Caco-2 (cell line): ENCODE data around the gene NXPH2. TPM values are rescaled to one million over a fixed set of nuclear protein-coding genes. Genes with fewer than 3 reads are reported as not detected.

Experiments used
- BruUV-seq: library from RNA; stranded (reverse); fragments of 400-500 nt; replicated peaks from 2 replicates; lab custom pipeline; 2021; lab: Mats Ljungman, UMichigan
- CTCF ChIA-PET: fragments of 300-600 bp; sonication (Branson Sonifier 250); formaldehyde crosslinking; loops from one replicate; lab custom pipeline; 2022; ENCODE audit warnings: antibody characterized with exemption; lab: Charles Lee
- POLR2A ChIA-PET: fragments of 300-600 bp; sonication (Branson Sonifier 250); formaldehyde crosslinking; loops from one replicate; lab custom pipeline; 2022; ENCODE audit warnings: antibody characterized with exemption; lab: Charles Lee
- DNase-seq, 2 experiments: peaks; one replicate each; pipeline versions ENCODE4 v3.0.0 to v3.0.0-alpha.2; 2020 to 2022
- H3K27me3 ChIP-seq: replicated peaks from 2 replicates; pipeline ENCODE4 v1.6.0; 2011; ENCODE audit warnings: low read length; ENCODE audit not compliant: control insufficient read depth, insufficient read depth
- H3K36me3 ChIP-seq: 2 replicates; pipeline ENCODE4 v1.5.1; 2011; ENCODE audit warnings: low read length; ENCODE audit not compliant: control insufficient read depth, insufficient read depth
- H3K4me1 ChIP-seq: fragments of 250-450 bp; sonication (Bioruptor Pico); 2 replicates; pipeline ENCODE4 v1.5.1; 2020; ENCODE audit warnings: mild to moderate bottlenecking
- H3K4me3 ChIP-seq: 2 replicates; pipeline ENCODE4 v1.5.1; 2011; ENCODE audit warnings: low read depth, mild to moderate bottlenecking, control low read depth, low read length
- H3K9me3 ChIP-seq: fragments of 250-450 bp; sonication (Bioruptor Pico); 2 replicates; pipeline ENCODE4 v1.5.1; 2020; ENCODE audit warnings: mild to moderate bottlenecking, moderate library complexity
- H3K27ac Mint-ChIP-seq: one replicate; pipeline ENCODE4 v1.8.0; 2022; ENCODE audit warnings: mixed read lengths; ENCODE audit not compliant: unreplicated experiment
- H3K27me3 Mint-ChIP-seq: one replicate; pipeline ENCODE4 v1.8.0; 2022; ENCODE audit warnings: mixed read lengths; ENCODE audit not compliant: insufficient read depth, unreplicated experiment
- H3K36me3 Mint-ChIP-seq: one replicate; pipeline ENCODE4 v1.8.0; 2022; ENCODE audit warnings: mild to moderate bottlenecking, mixed read lengths; ENCODE audit not compliant: insufficient read depth, unreplicated experiment
- H3K4me1 Mint-ChIP-seq: one replicate; pipeline ENCODE4 v1.8.0; 2022; ENCODE audit warnings: low read depth, mixed read lengths; ENCODE audit not compliant: unreplicated experiment
- H3K4me3 Mint-ChIP-seq: one replicate; pipeline ENCODE4 v1.8.0; 2022; ENCODE audit warnings: mild to moderate bottlenecking, moderate library complexity, mixed read lengths; ENCODE audit not compliant: unreplicated experiment
- H3K9me3 Mint-ChIP-seq: one replicate; pipeline ENCODE4 v1.8.0; 2022; ENCODE audit warnings: mixed read lengths; ENCODE audit not compliant: unreplicated experiment
- intact Hi-C: fragments of 100-400 bp; cut with micrococcal nuclease; formaldehyde crosslinking; loops from one replicate; pipeline ENCODE4 v1.10.0; 2022; ENCODE audit not compliant: unreplicated experiment
- total RNA-seq: library from RNA; stranded (reverse); gene quantifications from 2 replicates; pipeline ENCODE4 v1.2.3, GENCODE V29; 2022
- TF ChIP-seq, protein P1 (sequence below), 2 experiments: fragments of 200-600 bp in 1 of 2; IDR thresholded peaks; 1 replicate in 1 of 2; 2 replicates in 1 of 2; pipeline versions ENCODE4 v1.5.1 to v1.8.0; 2011 to 2022; ENCODE audit warnings: antibody characterized with exemption in 1 of 2, control low read depth in 1 of 2, inconsistent platforms in 1 of 2, low read depth in 1 of 2, low read length in 1 of 2, mild to moderate bottlenecking in 1 of 2, moderate library complexity in 1 of 2; ENCODE audit not compliant: insufficient read depth in 1 of 2, severe bottlenecking in 1 of 2, unreplicated experiment in 1 of 2

Gene NXPH2
- total RNA-seq, 1 experiment from 2014 or later = not detected

DNA sequence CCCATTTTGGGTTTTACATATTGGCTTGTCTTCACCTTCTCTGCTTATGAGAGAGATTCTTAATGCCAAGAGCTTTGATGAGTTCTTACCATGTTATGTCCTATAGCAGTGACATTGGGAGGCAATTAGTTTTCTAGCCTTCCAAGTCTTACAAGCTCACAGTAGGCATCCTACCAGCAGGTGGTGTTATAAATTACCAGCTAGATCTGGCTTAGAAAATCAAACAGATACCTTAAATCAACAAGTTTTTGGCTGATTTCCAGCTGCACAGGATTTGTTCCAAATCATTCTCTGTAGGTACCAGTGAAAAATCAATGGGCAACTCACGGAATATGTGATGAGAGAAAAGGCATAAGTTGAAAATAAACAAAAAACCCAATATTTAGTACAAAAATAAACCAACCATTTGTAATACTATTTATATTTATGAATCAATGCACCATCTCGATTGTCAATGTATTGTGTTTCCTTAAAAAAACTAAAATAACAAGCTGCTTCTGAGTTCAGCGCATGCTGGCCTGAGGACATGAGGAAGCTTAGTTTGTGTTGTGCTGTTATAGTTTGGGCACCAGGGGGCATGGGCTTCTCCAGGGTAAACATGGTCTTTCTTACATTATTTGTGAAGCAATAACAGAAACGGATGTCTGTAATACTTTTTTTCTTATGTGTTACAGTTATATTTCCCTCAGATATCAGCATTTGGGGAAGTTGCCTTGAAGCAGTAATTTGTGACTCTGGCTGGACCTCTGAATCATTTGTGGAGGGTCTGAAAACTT, 34.1 kb upstream of the NXPH2 start:
- peaks cover 6% of the 10 kb centered on the region for H3K4me1 Mint-ChIP-seq
- no peaks in the 10 kb centered on the region for H3K27me3 ChIP-seq
- no TSS peak for BruUV-seq
- intact Hi-C loops = loop anchor here (1.0 kb wide), 1 partner anchor 13 kb away; no protein-coding TSS in a partner anchor
- no peaks in the 10 kb centered on the region for H3K36me3 Mint-ChIP-seq
- peak in 1 of 2 experiments; percentile 36 for DNase-seq
- ChIA-PET POLR2A (no interaction called here), CTCF (interaction anchor here (0.6 to 1.7 kb wide), 7 partner anchors 12 to 925 kb away, joined by 3 to 21 read pairs (median 4); no protein-coding TSS in a partner anchor)
- H3K36me3 ChIP-seq = no peaks in the 10 kb centered on the region
- H3K4me3 Mint-ChIP-seq = no peak overlapping the region
- no peaks in the 10 kb centered on the region for H3K9me3 ChIP-seq
- no peaks in the 10 kb centered on the region for H3K4me1 ChIP-seq
- H3K27me3 Mint-ChIP-seq = no peaks in the 10 kb centered on the region
- H3K27ac Mint-ChIP-seq = no peak overlapping the region
- no peak overlapping the region for H3K4me3 ChIP-seq
- no peaks in the 10 kb centered on the region for H3K9me3 Mint-ChIP-seq
- TF ChIP-seq, protein P1, sequence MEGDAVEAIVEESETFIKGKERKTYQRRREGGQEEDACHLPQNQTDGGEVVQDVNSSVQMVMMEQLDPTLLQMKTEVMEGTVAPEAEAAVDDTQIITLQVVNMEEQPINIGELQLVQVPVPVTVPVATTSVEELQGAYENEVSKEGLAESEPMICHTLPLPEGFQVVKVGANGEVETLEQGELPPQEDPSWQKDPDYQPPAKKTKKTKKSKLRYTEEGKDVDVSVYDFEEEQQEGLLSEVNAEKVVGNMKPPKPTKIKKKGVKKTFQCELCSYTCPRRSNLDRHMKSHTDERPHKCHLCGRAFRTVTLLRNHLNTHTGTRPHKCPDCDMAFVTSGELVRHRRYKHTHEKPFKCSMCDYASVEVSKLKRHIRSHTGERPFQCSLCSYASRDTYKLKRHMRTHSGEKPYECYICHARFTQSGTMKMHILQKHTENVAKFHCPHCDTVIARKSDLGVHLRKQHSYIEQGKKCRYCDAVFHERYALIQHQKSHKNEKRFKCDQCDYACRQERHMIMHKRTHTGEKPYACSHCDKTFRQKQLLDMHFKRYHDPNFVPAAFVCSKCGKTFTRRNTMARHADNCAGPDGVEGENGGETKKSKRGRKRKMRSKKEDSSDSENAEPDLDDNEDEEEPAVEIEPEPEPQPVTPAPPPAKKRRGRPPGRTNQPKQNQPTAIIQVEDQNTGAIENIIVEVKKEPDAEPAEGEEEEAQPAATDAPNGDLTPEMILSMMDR (IDR thresholded peaks at IDR 0.05; ENCODE audit: insufficient read depth in 1 of 2, low read depth in 1 of 2, low read length in 1 of 2, severe bottlenecking in 1 of 2, unreplicated experiment in 1 of 2) = peak; percentile 36 to 50

DNA sequence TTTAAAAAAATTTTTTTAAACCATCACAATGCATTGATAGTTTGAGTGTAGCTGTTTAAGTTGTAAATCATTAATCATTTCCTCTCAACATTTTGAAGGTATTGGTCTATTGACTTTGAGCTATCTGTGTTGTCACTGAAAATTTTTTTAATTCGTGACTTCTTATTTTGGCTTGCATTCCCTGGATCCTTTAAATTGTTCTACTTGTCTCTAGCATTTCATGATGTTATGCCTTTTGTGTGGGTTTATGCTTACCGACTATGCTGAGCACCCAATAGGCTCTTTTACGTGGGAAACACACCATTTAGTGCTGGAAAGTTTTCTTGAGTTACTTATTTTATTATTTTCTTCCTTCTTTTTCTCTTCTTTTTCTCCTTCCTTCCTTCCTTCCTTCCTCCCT, 31.2 kb upstream of the NXPH2 start:
- H3K9me3 Mint-ChIP-seq = no peaks in the 10 kb centered on the region
- intact Hi-C loops = no loop called here

DNA sequence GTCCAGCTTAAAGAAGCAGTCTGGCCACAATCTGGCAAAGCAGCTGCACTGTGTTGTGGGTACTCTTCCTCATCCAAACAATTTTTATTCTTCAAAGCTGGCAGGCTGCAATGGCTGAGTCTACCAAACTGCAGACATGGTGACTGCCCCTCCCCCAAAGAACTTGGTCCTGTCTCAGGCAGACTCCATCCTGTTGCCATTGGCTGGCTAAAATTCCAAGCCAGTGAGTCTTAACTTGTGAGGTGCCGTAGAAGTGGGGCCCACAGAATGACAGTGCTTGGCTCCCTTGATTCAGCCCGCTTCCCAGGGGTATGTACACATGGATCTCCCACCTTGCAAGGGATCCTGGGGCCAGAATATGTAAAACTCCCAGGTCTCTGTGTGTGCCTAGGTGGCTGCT, 14.5 kb upstream of the NXPH2 start:
- ChIA-PET CTCF (no interaction called here), POLR2A (no interaction called here)
- H3K9me3 Mint-ChIP-seq = peaks cover 21% of the 10 kb centered on the region
- intact Hi-C loops = no loop called here
- Histone ChIP-seq H3K4me1 (no peaks in the 10 kb centered on the region), H3K9me3 (peaks cover 8% of the 10 kb centered on the region; the same call in 1 of the 2 replicates), H3K36me3 (no peaks in the 10 kb centered on the region), H3K4me3 (no peak overlapping the region), H3K27me3 (no peaks in the 10 kb centered on the region)
- no TSS peak for BruUV-seq
- no peaks in the 10 kb centered on the region for H3K36me3 Mint-ChIP-seq
- peaks cover 7% of the 10 kb centered on the region for H3K27me3 Mint-ChIP-seq
- H3K27ac Mint-ChIP-seq = no peak overlapping the region
- no peaks in the 10 kb centered on the region for H3K4me1 Mint-ChIP-seq
- TF ChIP-seq, protein P1 (IDR thresholded peaks at IDR 0.05; ENCODE audit: insufficient read depth in 1 of 2, low read depth in 1 of 2, low read length in 1 of 2, severe bottlenecking in 1 of 2, unreplicated experiment in 1 of 2) = no peak
- no peak overlapping the region for H3K4me3 Mint-ChIP-seq
- DNase-seq = no peak

More for the DNA sequence above, 31.2 kb upstream of the NXPH2 start:
- no peak overlapping the region for H3K4me3 ChIP-seq
- Mint-ChIP-seq H3K27ac (no peak overlapping the region), H3K4me1 (peaks cover 6% of the 10 kb centered on the region), H3K4me3 (no peak overlapping the region), H3K27me3 (peaks cover 4% of the 10 kb centered on the region), H3K36me3 (no peaks in the 10 kb centered on the region)
- H3K4me1 ChIP-seq = no peaks in the 10 kb centered on the region
- ChIA-PET POLR2A (no interaction called here), CTCF (no interaction called here)
- DNase-seq = no peak
- H3K36me3 ChIP-seq = no peaks in the 10 kb centered on the region
- TF ChIP-seq, protein P1 (IDR thresholded peaks at IDR 0.05; ENCODE audit: insufficient read depth in 1 of 2, low read depth in 1 of 2, low read length in 1 of 2, severe bottlenecking in 1 of 2, unreplicated experiment in 1 of 2) = no peak
- H3K9me3 ChIP-seq = no peaks in the 10 kb centered on the region
- no peaks in the 10 kb centered on the region for H3K27me3 ChIP-seq
- no TSS peak for BruUV-seq
